Measurements from ENCODE around the gene STIM2. TPM values are rescaled to one million over a fixed set of nuclear protein-coding genes. Genes with fewer than 3 reads are reported as not detected.

Gene STIM2
- total RNA-seq, 1 experiment from 2014 or later = 30.2 TPM

- BruUV-seq (replicated peaks) = no TSS peak
- H2AFZ ChIP-seq = no peak overlapping the region
- CTCF ChIA-PET = interaction anchor here (0.7 kb wide), 1 partner anchor 563 kb away, joined by 3 read pairs; no protein-coding TSS in a partner anchor
- no peak overlapping the region for H3K27ac ChIP-seq
- peak; percentile 37 to 42 for DNase-seq
- TF ChIP-seq CTCF (conservative IDR thresholded peaks at IDR 0.05) (peak; percentile 81), EZH2 (IDR thresholded peaks at IDR 0.05; ENCODE audit: low read depth) (no peak)
- H3K4me3 ChIP-seq = no peak overlapping the region
- no peaks in the 10 kb centered on the region for H3K9me2 ChIP-seq (ENCODE audit: insufficient read depth)
- intact Hi-C loops (cut with micrococcal nuclease; ENCODE audit: unreplicated experiment) = loop anchor here (5.0 to 10.0 kb wide), 4 partner anchors 148 to 1566 kb away; partner anchors contain the start of gene STIM2
- 0 out of 2 replicates have a peak, but pooled peaks cover 5% of the 10 kb centered on the region for H4K20me1 ChIP-seq (ENCODE audit: insufficient read depth)
- no peaks in the 10 kb centered on the region for H3K27me3 ChIP-seq (ENCODE audit: insufficient read depth, low read depth)
- H3K4me2 ChIP-seq = 0 out of 2 replicates have a peak overlapping the region, but pooled peaks have one; percentile 14
- POLR2A ChIA-PET (ENCODE audit: unreplicated experiment) = no interaction called here
- H3K9me3 ChIP-seq (ENCODE audit: insufficient read depth, low read depth) = no peaks in the 10 kb centered on the region
- H3F3A ChIP-seq (ENCODE audit: insufficient read depth, low read depth) = no peaks in the 10 kb centered on the region
- H3K36me3 ChIP-seq (ENCODE audit: low read depth) = no peaks in the 10 kb centered on the region
- H3K4me1 ChIP-seq (replicated peaks; ENCODE audit: insufficient read depth) = peaks cover 17% of the 10 kb centered on the region
- H3K79me2 ChIP-seq (ENCODE audit: low read depth) = no peaks in the 10 kb centered on the region
Measured at GRCh38 chr4:27010334-27010940, 149.8 kb downstream of the STIM2 start.

- peaks cover 17% of the 10 kb centered on the region for H3K4me1 ChIP-seq (replicated peaks; ENCODE audit: insufficient read depth)
- H2AFZ ChIP-seq = no peak overlapping the region
- H3K36me3 ChIP-seq (ENCODE audit: low read depth) = no peaks in the 10 kb centered on the region
- CTCF ChIA-PET = no interaction called here
- H3K9me2 ChIP-seq (ENCODE audit: insufficient read depth) = no peaks in the 10 kb centered on the region
- H3K4me3 ChIP-seq = no peak overlapping the region
- POLR2A ChIA-PET (ENCODE audit: unreplicated experiment) = no interaction called here
- TF ChIP-seq EZH2 (IDR thresholded peaks at IDR 0.05; ENCODE audit: low read depth) (no peak), CTCF (conservative IDR thresholded peaks at IDR 0.05) (no peak)
- intact Hi-C loops (cut with micrococcal nuclease; ENCODE audit: unreplicated experiment) = loop anchor here (5.0 to 10.0 kb wide), 4 partner anchors 149 to 1567 kb away; partner anchors contain the start of gene STIM2
- peak overlapping the region; percentile 31; the same call in 1 of the 2 replicates for H3K4me2 ChIP-seq
- no TSS peak for BruUV-seq (replicated peaks)
- H3K9me3 ChIP-seq (ENCODE audit: insufficient read depth, low read depth) = no peaks in the 10 kb centered on the region
- no peaks in the 10 kb centered on the region for H3K27me3 ChIP-seq (ENCODE audit: insufficient read depth, low read depth)
- no peaks in the 10 kb centered on the region for H3K79me2 ChIP-seq (ENCODE audit: low read depth)
- DNase-seq = peak in 1 of 2 experiments; percentile 85
- H3K27ac ChIP-seq = peak overlapping the region; percentile 17; the same call in 1 of the 2 replicates
- H3F3A ChIP-seq (ENCODE audit: insufficient read depth, low read depth) = no peaks in the 10 kb centered on the region
- H4K20me1 ChIP-seq (ENCODE audit: insufficient read depth) = 0 out of 2 replicates have a peak, but pooled peaks cover 5% of the 10 kb centered on the region
Measured at GRCh38 chr4:27011401-27011800, 150.8 kb downstream of the STIM2 start.

DNA sequence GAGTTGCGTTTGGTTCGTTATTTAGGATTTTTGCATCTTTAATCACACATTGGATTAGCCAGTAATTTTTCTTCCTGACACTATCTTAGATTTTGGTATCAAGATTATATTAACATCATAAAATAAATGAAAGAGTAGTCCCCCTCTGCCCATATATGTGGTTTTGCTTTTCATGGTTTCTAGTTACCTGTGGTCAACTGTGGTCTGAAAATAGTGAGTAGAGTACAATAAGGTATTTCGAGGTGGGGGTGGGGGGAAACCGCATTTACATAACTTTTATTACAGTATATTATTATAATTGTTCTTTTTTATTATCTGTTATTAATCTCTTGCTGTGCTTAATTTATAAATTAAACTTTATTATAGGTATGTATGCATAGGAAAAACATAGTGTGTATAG lies 152.4 kb downstream of the STIM2 start:
- Histone ChIP-seq H3K4me1 (replicated peaks; ENCODE audit: insufficient read depth) (peaks cover 17% of the 10 kb centered on the region), H3K27me3 (ENCODE audit: insufficient read depth, low read depth) (no peaks in the 10 kb centered on the region), H3K36me3 (ENCODE audit: low read depth) (no peaks in the 10 kb centered on the region), H3F3A (ENCODE audit: insufficient read depth, low read depth) (no peaks in the 10 kb centered on the region), H3K9me3 (ENCODE audit: insufficient read depth, low read depth) (no peaks in the 10 kb centered on the region), H4K20me1 (ENCODE audit: insufficient read depth) (0 out of 2 replicates have a peak, but pooled peaks cover 5% of the 10 kb centered on the region), H3K27ac (no peak overlapping the region), H3K79me2 (ENCODE audit: low read depth) (no peaks in the 10 kb centered on the region), H3K4me2 (no peak overlapping the region), H3K9me2 (ENCODE audit: insufficient read depth) (no peaks in the 10 kb centered on the region), H2AFZ (no peak overlapping the region), H3K4me3 (no peak overlapping the region)
- intact Hi-C loops (cut with micrococcal nuclease; ENCODE audit: unreplicated experiment) = loop anchor here (5.0 to 10.0 kb wide), 4 partner anchors 151 to 1568 kb away; partner anchors contain the start of gene STIM2
- TF ChIP-seq EZH2 (IDR thresholded peaks at IDR 0.05; ENCODE audit: low read depth) (no peak), CTCF (conservative IDR thresholded peaks at IDR 0.05) (no peak)
- ChIA-PET CTCF (no interaction called here), POLR2A (ENCODE audit: unreplicated experiment) (no interaction called here)
- no peak for DNase-seq
- no TSS peak for BruUV-seq (replicated peaks)

All from PC-9 (cell line).